ENCODE data around the gene SLC6A19. TPM values are rescaled to one million over a fixed set of nuclear protein-coding genes. Genes with fewer than 3 reads are reported as not detected.

The SLC6A19 gene
- total RNA-seq: not detected

GRCh38 chr5:1201327-1202025 is at the start of gene SLC6A19:
TSS of gene SLC6A19 (plus strand) at chr5:1201595. CDS start at chr5:1201651, 56 bp downstream.
- TF ChIP-seq CTCF (IDR thresholded peaks at IDR 0.05; ENCODE audit: low read depth): no peak

GRCh38 chr5:1152156-1152555 is 49.2 kb upstream of the SLC6A19 start:
- no peak for TF ChIP-seq CTCF (IDR thresholded peaks at IDR 0.05; ENCODE audit: low read depth)

- TF ChIP-seq CTCF (IDR thresholded peaks at IDR 0.05; ENCODE audit: low read depth): no peak
These were observed 48.6 kb upstream of the SLC6A19 start for GRCh38 chr5:1152771-1153282.

GRCh38 chr5:1153428-1153827 is 48.0 kb upstream of the SLC6A19 start:
- TF ChIP-seq CTCF (IDR thresholded peaks at IDR 0.05; ENCODE audit: low read depth): no peak

- no peak for TF ChIP-seq CTCF (IDR thresholded peaks at IDR 0.05; ENCODE audit: low read depth)
These were observed 46.0 kb upstream of the SLC6A19 start for GRCh38 chr5:1155191-1156032.

GRCh38 chr5:1156033-1156753 is 45.2 kb upstream of the SLC6A19 start:
- no peak for TF ChIP-seq CTCF (IDR thresholded peaks at IDR 0.05; ENCODE audit: low read depth)
